DOHH2 (cell line): ENCODE measurements around the gene ICE2.

Experiments used
- H3F3A ChIP-seq: fragments of 200-600 bp; sonication (generic), shearing (Covaris generic); 2 replicates; pipeline ENCODE4 v1.6.0; 2016; ENCODE audit warnings: antibody characterized with exemption, mild to moderate bottlenecking; ENCODE audit not compliant: control insufficient read depth, insufficient read depth
- H3K27ac ChIP-seq: fragments of 200-600 bp; sonication (generic); 2 replicates; pipeline ENCODE4 v1.5.1; 2014; ENCODE audit warnings: low read depth, mild to moderate bottlenecking, low read length, moderate library complexity
- H3K27me3 ChIP-seq: fragments of 200-600 bp; sonication (generic); 2 replicates; pipeline ENCODE4 v1.6.1; 2014; ENCODE audit warnings: mild to moderate bottlenecking, low read length, mixed read lengths; ENCODE audit not compliant: control insufficient read depth
- H3K36me3 ChIP-seq: fragments of 200-600 bp; sonication (generic); 2 replicates; pipeline ENCODE4 v1.6.1; 2014; ENCODE audit warnings: mild to moderate bottlenecking, low read length, moderate library complexity, mixed read lengths; ENCODE audit not compliant: control insufficient read depth
- H3K4me1 ChIP-seq: fragments of 200-600 bp; sonication (generic); 2 replicates; pipeline ENCODE4 v1.6.1; 2014; ENCODE audit warnings: mild to moderate bottlenecking, low read length, mixed read lengths; ENCODE audit not compliant: control insufficient read depth
- H3K4me2 ChIP-seq: fragments of 200-600 bp; sonication (generic); 2 replicates; pipeline ENCODE4 v1.6.0; 2014; ENCODE audit warnings: mild to moderate bottlenecking, low read length, moderate library complexity
- H3K4me3 ChIP-seq: fragments of 200-600 bp; sonication (generic); 2 replicates; pipeline ENCODE4 v1.5.1; 2014; ENCODE audit warnings: mild to moderate bottlenecking, low read length, mixed read lengths
- H3K79me2 ChIP-seq: fragments of 200-600 bp; sonication (generic); 2 replicates; pipeline ENCODE4 v1.6.1; 2014; ENCODE audit warnings: mild to moderate bottlenecking, low read length, mixed read lengths; ENCODE audit not compliant: control insufficient read depth
- H3K9me2 ChIP-seq: fragments of 200-600 bp; sonication (generic); replicated peaks from 2 replicates; pipeline ENCODE4 v1.6.1; 2014; ENCODE audit warnings: mild to moderate bottlenecking, low read length, mixed read lengths; ENCODE audit not compliant: control insufficient read depth
- H3K9me3 ChIP-seq: fragments of 200-600 bp; sonication (generic); 2 replicates; pipeline ENCODE4 v1.6.1; 2014; ENCODE audit warnings: antibody characterized with exemption, low read length, mixed read lengths; ENCODE audit not compliant: control insufficient read depth, insufficient read depth
- H4K20me1 ChIP-seq: fragments of 200-600 bp; sonication (generic); 2 replicates; pipeline ENCODE4 v1.6.0; 2014; ENCODE audit warnings: low read depth, mild to moderate bottlenecking, antibody characterized with exemption, low read length, moderate library complexity; ENCODE audit not compliant: control insufficient read depth, insufficient read depth
- CTCF ChIP-seq: fragments of 200-600 bp; sonication (generic); IDR thresholded peaks from one replicate; pipeline ENCODE4 v1.5.1; 2014; ENCODE audit warnings: antibody characterized with exemption, mild to moderate bottlenecking, low read depth, low read length; ENCODE audit not compliant: poor library complexity, severe bottlenecking
- EZH2phosphoT487 ChIP-seq: fragments of 200-600 bp; sonication (generic); IDR thresholded peaks from 2 replicates; pipeline ENCODE4 v1.6.1; 2017; ENCODE audit warnings: borderline replicate concordance, mild to moderate bottlenecking, antibody characterized with exemption, low read length, moderate library complexity, mixed read lengths

The ICE2 gene

GRCh38 chr15:60526127-60526616 lies 47.2 kb upstream of the ICE2 start:
- H3K4me2 ChIP-seq, result no peak overlapping the region
- no peaks in the 10 kb centered on the region for H3F3A ChIP-seq
- TF ChIP-seq CTCF, result no peak
- TF ChIP-seq EZH2phosphoT487, result no peak
- H3K79me2 ChIP-seq, result no peaks in the 10 kb centered on the region
- no peak overlapping the region for H3K4me3 ChIP-seq
- no peaks in the 10 kb centered on the region for H3K4me1 ChIP-seq
- no peak overlapping the region for H3K27ac ChIP-seq
- H3K36me3 ChIP-seq, result no peaks in the 10 kb centered on the region
- H3K9me3 ChIP-seq, result no peaks in the 10 kb centered on the region
- H4K20me1 ChIP-seq, result no peaks in the 10 kb centered on the region
- no peaks in the 10 kb centered on the region for H3K27me3 ChIP-seq
- H3K9me2 ChIP-seq, result no peaks in the 10 kb centered on the region

- no peak overlapping the region for H3K27ac ChIP-seq
- H3K36me3 ChIP-seq, result no peaks in the 10 kb centered on the region
- H3K9me3 ChIP-seq, result no peaks in the 10 kb centered on the region
- H3F3A ChIP-seq, result no peaks in the 10 kb centered on the region
- H3K9me2 ChIP-seq, result no peaks in the 10 kb centered on the region
- no peaks in the 10 kb centered on the region for H4K20me1 ChIP-seq
- TF ChIP-seq CTCF (no peak), EZH2phosphoT487 (no peak)
- H3K4me2 ChIP-seq, result no peak overlapping the region
- H3K79me2 ChIP-seq, result no peaks in the 10 kb centered on the region
- no peak overlapping the region for H3K4me3 ChIP-seq
- no peaks in the 10 kb centered on the region for H3K27me3 ChIP-seq
- peaks cover 1% of the 10 kb centered on the region; the same call in 1 of the 2 replicates for H3K4me1 ChIP-seq
These were observed 46.5 kb upstream of the ICE2 start for GRCh38 chr15:60525341-60526039.

- no peaks in the 10 kb centered on the region for H3K36me3 ChIP-seq
These were observed 44.1 kb upstream of the ICE2 start for GRCh38 chr15:60523056-60523455.

More at GRCh38 chr15:60523056-60523455, 44.1 kb upstream of the ICE2 start:
- H4K20me1 ChIP-seq, result no peaks in the 10 kb centered on the region
- no peaks in the 10 kb centered on the region for H3K9me3 ChIP-seq
- no peak for TF ChIP-seq EZH2phosphoT487
- TF ChIP-seq CTCF, result no peak
- peaks cover 3% of the 10 kb centered on the region; the same call in 1 of the 2 replicates for H3K4me1 ChIP-seq
- no peak overlapping the region for H3K4me3 ChIP-seq
- H3K27me3 ChIP-seq, result no peaks in the 10 kb centered on the region
- H3F3A ChIP-seq, result no peaks in the 10 kb centered on the region
- H3K79me2 ChIP-seq, result no peaks in the 10 kb centered on the region
- no peak overlapping the region for H3K4me2 ChIP-seq
- H3K9me2 ChIP-seq, result no peaks in the 10 kb centered on the region
- H3K27ac ChIP-seq, result no peak overlapping the region
